Left lung (tissue), 10 donors: Measurements from ENCODE around the gene METTL1. TPM values are rescaled to one million over a fixed set of nuclear protein-coding genes. Genes with fewer than 3 reads are reported as not detected.

ENCODE experiments used
- ATAC-seq: fragments of 200-7000 bp; cut with Tn5 transposase; one replicate; pipeline ENCODE4 v1.9.1; 2020; ENCODE audit warnings: moderate library complexity
- DNase-seq, 4 donors: peaks; one replicate each; pipeline ENCODE4 v3.0.0-alpha.2; 2013 to 2020
- H3K27ac ChIP-seq, 2 donors: fragments of 200-600 bp; sonication (generic) in 1 of 2; one replicate each; pipeline versions ENCODE4 v1.5.0 to v1.8.0; 2020 to 2021
- H3K27me3 ChIP-seq, 2 donors: fragments of 200-600 bp; sonication (generic) in 1 of 2; one replicate each; pipeline versions ENCODE4 v1.5.0 to v1.8.0; 2020 to 2021
- H3K36me3 ChIP-seq, 2 donors: fragments of 200-600 bp; sonication (generic) in 1 of 2; one replicate each; pipeline versions ENCODE4 v1.5.0 to v1.8.0; 2020 to 2021
- H3K4me1 ChIP-seq, 2 donors: fragments of 200-600 bp; one replicate each; pipeline ENCODE4 v1.8.0; 2021
- H3K4me3 ChIP-seq, 2 donors: fragments of 200-600 bp; sonication (generic) in 1 of 2; one replicate each; pipeline versions ENCODE4 v1.5.0 to v1.8.0; 2020 to 2021; ENCODE audit warnings: mild to moderate bottlenecking in 1 of 2
- H3K9me3 ChIP-seq, 2 donors: fragments of 200-600 bp; sonication (generic) in 1 of 2; one replicate each; pipeline versions ENCODE4 v1.5.0 to v1.8.0; 2020 to 2021
- intact Hi-C, 2 donors: fragments of 100-400 bp; cut with DNase I; formaldehyde crosslinking; loops; one replicate each; pipeline versions ENCODE4 v1.11.2 to v1.14.2; 2022
- polyA plus RNA-seq, 6 donors: library from polyadenylated mRNA; unstranded; fragments of 120-200 nt; gene quantifications; one replicate each; pipeline ENCODE4 v1.2.1, GENCODE V29; 2013; ENCODE audit not compliant: insufficient read length in 6 of 6
- total RNA-seq, 2 donors: library from RNA; stranded (reverse); fragmentation: NEBNext Ultra II Directional; extraction: Animal tissue kit (Norgen Biotek cat#: 25700); gene quantifications; one replicate each; pipeline ENCODE4 v1.2.1, GENCODE V29; 2021
- TF ChIP-seq, protein P1 (sequence below), 2 donors: fragments of 200-600 bp; sonication (generic) in 1 of 2; IDR thresholded peaks; one replicate each; pipeline versions ENCODE4 v1.5.0 to v1.8.0; 2021; ENCODE audit warnings: antibody characterized with exemption in 2 of 2
- donor health status: DM: no; HTN: yes; CAD: no.
- donor health status: DM: no; HTN: no; CAD: no.

Gene METTL1
- total and polyA plus RNA-seq, 8 donors: 17.3 to 40.2 (median 30.6) TPM

- TF ChIP-seq, protein P1, sequence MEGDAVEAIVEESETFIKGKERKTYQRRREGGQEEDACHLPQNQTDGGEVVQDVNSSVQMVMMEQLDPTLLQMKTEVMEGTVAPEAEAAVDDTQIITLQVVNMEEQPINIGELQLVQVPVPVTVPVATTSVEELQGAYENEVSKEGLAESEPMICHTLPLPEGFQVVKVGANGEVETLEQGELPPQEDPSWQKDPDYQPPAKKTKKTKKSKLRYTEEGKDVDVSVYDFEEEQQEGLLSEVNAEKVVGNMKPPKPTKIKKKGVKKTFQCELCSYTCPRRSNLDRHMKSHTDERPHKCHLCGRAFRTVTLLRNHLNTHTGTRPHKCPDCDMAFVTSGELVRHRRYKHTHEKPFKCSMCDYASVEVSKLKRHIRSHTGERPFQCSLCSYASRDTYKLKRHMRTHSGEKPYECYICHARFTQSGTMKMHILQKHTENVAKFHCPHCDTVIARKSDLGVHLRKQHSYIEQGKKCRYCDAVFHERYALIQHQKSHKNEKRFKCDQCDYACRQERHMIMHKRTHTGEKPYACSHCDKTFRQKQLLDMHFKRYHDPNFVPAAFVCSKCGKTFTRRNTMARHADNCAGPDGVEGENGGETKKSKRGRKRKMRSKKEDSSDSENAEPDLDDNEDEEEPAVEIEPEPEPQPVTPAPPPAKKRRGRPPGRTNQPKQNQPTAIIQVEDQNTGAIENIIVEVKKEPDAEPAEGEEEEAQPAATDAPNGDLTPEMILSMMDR (IDR thresholded peaks at IDR 0.05): no peak
- peaks cover 13 to 50% of the 10 kb centered on the region in 2 donors for H3K4me1 ChIP-seq
- H3K4me3 ChIP-seq: no peak overlapping the region
- ATAC-seq (no peak), DNase-seq (no peak)
- intact Hi-C loops: no loop called here
- H3K36me3 ChIP-seq: peaks cover 0 to 44% of the 10 kb centered on the region in 2 donors
- no peaks in the 10 kb centered on the region for H3K9me3 ChIP-seq
- H3K27ac ChIP-seq: no peak overlapping the region
- peaks cover 48 to 88% of the 10 kb centered on the region in 2 donors for H3K27me3 ChIP-seq
Observed at GRCh38 chr12:57736741-57737466, 35.0 kb downstream of the METTL1 start.

- DNase-seq (peak in 1 of 4 donors; percentile 66), ATAC-seq (peak; percentile 29)
- H3K4me3 ChIP-seq: no peak overlapping the region
- TF ChIP-seq, protein P1 (IDR thresholded peaks at IDR 0.05): no peak
- H3K27me3 ChIP-seq: peaks cover 48 to 81% of the 10 kb centered on the region in 2 donors
- H3K27ac ChIP-seq: no peak overlapping the region
- H3K9me3 ChIP-seq: no peaks in the 10 kb centered on the region
- H3K4me1 ChIP-seq: peaks cover 13 to 44% of the 10 kb centered on the region in 2 donors
- peaks cover 0 to 50% of the 10 kb centered on the region in 2 donors for H3K36me3 ChIP-seq
- intact Hi-C loops: no loop called here
Observed at GRCh38 chr12:57735952-57736740, 35.8 kb downstream of the METTL1 start.

- TF ChIP-seq, protein P1 (IDR thresholded peaks at IDR 0.05): no peak
- ATAC-seq (no peak), DNase-seq (peak in 1 of 4 donors; percentile 36)
- Histone ChIP-seq H3K4me1 (peaks cover 13 to 36% of the 10 kb centered on the region in 2 donors), H3K27me3 (peaks cover 48 to 78% of the 10 kb centered on the region in 2 donors), H3K9me3 (no peaks in the 10 kb centered on the region), H3K27ac (no peak overlapping the region), H3K36me3 (peaks cover 0 to 59% of the 10 kb centered on the region in 2 donors), H3K4me3 (no peak overlapping the region)
- intact Hi-C loops: no loop called here
Observed at GRCh38 chr12:57735198-57735855, 36.6 kb downstream of the METTL1 start.

- TF ChIP-seq, protein P1 (IDR thresholded peaks at IDR 0.05): no peak
- no peak overlapping the region for H3K27ac ChIP-seq
- ATAC-seq (no peak), DNase-seq (no peak)
- no peak overlapping the region for H3K4me3 ChIP-seq
- no peaks in the 10 kb centered on the region for H3K9me3 ChIP-seq
- intact Hi-C loops: no loop called here
- H3K36me3 ChIP-seq: peaks cover 0 to 66% of the 10 kb centered on the region in 2 donors
- peaks cover 44 to 71% of the 10 kb centered on the region in 2 donors for H3K27me3 ChIP-seq
- H3K4me1 ChIP-seq: peaks cover 13 to 31% of the 10 kb centered on the region in 2 donors
Observed at GRCh38 chr12:57734591-57734990, 37.3 kb downstream of the METTL1 start.
